Hepatocyte (in vitro differentiated cells): Measurements from ENCODE around the gene WDR48.

Experiments used
- EZH2 ChIP-seq: fragments of 200-600 bp; sonication (generic); IDR thresholded peaks from 2 replicates; pipeline ENCODE4 v1.6.1; 2016; ENCODE audit warnings: antibody characterized with exemption, mild to moderate bottlenecking, borderline replicate concordance
- TF ChIP-seq, protein P1 (sequence below): fragments of 200-600 bp; sonication (generic); IDR thresholded peaks from 2 replicates; pipeline ENCODE4 v1.5.1; 2016; ENCODE audit warnings: antibody characterized with exemption, mild to moderate bottlenecking; ENCODE audit not compliant: poor library complexity

DNA sequence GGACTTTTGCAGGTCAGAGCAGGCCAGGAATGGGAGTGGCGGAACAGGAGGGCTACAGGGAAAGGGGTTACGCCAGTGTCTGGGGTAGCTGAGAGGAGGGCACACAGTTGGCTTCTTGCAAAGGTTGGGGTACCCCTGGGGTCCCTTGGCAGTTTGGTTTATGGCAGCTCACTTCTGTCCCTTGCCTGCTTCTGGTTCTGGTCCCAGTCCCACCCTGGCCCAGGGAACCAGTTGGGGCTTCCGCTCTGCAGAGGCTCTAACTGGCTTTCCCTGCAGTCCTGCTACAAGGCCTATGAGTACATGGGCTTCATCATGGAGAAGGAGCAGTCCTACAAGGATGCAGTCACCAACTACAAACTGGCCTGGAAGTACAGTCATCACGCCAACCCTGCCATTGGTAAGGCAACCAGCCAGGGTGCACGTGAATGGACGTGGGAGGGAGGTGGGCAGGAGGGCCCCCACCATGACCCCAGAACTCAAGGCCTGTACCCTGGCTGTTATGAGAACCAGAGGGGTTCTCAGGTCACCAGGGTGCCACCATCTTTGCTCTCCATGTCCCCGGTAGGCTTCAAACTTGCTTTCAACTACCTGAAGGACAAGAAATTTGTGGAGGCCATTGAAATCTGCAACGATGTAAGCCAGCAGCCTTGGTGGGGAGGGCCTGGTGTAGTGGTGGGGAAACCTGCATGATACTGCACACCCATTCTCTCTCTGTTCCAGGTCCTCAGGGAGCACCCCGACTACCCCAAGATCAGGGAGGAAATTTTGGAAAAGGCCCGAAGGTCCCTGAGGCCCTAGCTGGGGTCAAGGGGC is 86.4 kb downstream of the WDR48 start:
- TF ChIP-seq, protein P1, sequence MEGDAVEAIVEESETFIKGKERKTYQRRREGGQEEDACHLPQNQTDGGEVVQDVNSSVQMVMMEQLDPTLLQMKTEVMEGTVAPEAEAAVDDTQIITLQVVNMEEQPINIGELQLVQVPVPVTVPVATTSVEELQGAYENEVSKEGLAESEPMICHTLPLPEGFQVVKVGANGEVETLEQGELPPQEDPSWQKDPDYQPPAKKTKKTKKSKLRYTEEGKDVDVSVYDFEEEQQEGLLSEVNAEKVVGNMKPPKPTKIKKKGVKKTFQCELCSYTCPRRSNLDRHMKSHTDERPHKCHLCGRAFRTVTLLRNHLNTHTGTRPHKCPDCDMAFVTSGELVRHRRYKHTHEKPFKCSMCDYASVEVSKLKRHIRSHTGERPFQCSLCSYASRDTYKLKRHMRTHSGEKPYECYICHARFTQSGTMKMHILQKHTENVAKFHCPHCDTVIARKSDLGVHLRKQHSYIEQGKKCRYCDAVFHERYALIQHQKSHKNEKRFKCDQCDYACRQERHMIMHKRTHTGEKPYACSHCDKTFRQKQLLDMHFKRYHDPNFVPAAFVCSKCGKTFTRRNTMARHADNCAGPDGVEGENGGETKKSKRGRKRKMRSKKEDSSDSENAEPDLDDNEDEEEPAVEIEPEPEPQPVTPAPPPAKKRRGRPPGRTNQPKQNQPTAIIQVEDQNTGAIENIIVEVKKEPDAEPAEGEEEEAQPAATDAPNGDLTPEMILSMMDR, result no peak
- no peak for TF ChIP-seq EZH2
